ENCODE measurements around the gene GOLGA6A.
"Not testable (repeated sequence)": the region's sequence is repeated elsewhere in the genome, so short reads cannot be mapped to it uniquely, and the experiment has no call there.

GOLGA6A gene

GRCh38 chr15:74082450-74082849 is at the start of gene GOLGA6A:
GOLGA6A (minus strand) TSS chr15:74082550; CDS start chr15:74082509, 41 bp downstream.
- DNase-seq (ENCODE audit: low read depth): not testable (repeated sequence)

- no peak for DNase-seq (ENCODE audit: low read depth)
These were observed 49.5 kb upstream of the GOLGA6A start for GRCh38 chr15:74131628-74132413.

GRCh38 chr15:74130849-74131627 is 48.7 kb upstream of the GOLGA6A start:
- no peak for DNase-seq (ENCODE audit: low read depth)

GRCh38 chr15:74130155-74130848 is 48.0 kb upstream of the GOLGA6A start, which contains the start of gene ISLR2:
ISLR2 (plus strand) TSS chr15:74130586; CDS start chr15:74132755, 2,169 bp downstream.
- no peak for DNase-seq (ENCODE audit: low read depth)

GRCh38 chr15:74129586-74130154 is 47.3 kb upstream of the GOLGA6A start:
- no peak for DNase-seq (ENCODE audit: low read depth)

GRCh38 chr15:74128785-74129585 is 46.6 kb upstream of the GOLGA6A start:
- DNase-seq (ENCODE audit: low read depth): no peak

GRCh38 chr15:74127954-74128784 is 45.8 kb upstream of the GOLGA6A start:
- no peak for DNase-seq (ENCODE audit: low read depth)

GRCh38 chr15:74127255-74127953 is 45.1 kb upstream of the GOLGA6A start:
- peak; percentile 59 for DNase-seq (ENCODE audit: low read depth)

- DNase-seq (ENCODE audit: low read depth): no peak
These were observed 42.4 kb upstream of the GOLGA6A start for GRCh38 chr15:74124759-74125158.

GRCh38 chr15:74124196-74124595 is 41.8 kb upstream of the GOLGA6A start:
- no peak for DNase-seq (ENCODE audit: low read depth)

- DNase-seq (ENCODE audit: low read depth): no peak
These were observed 41.3 kb upstream of the GOLGA6A start for GRCh38 chr15:74123658-74124057.

GRCh38 chr15:74123131-74123429 is 40.7 kb upstream of the GOLGA6A start:
- DNase-seq (ENCODE audit: low read depth): no peak

- DNase-seq (ENCODE audit: low read depth): no peak
These were observed 40.2 kb upstream of the GOLGA6A start for GRCh38 chr15:74122403-74123130.

GRCh38 chr15:74121858-74122257 is 39.5 kb upstream of the GOLGA6A start:
- no peak for DNase-seq (ENCODE audit: low read depth)

- DNase-seq (ENCODE audit: low read depth): no peak
These were observed 38.7 kb upstream of the GOLGA6A start for GRCh38 chr15:74121039-74121438.

GRCh38 chr15:74120426-74120825 is 38.1 kb upstream of the GOLGA6A start:
- no peak for DNase-seq (ENCODE audit: low read depth)

- DNase-seq (ENCODE audit: low read depth): no peak
These were observed 27.4 kb upstream of the GOLGA6A start for GRCh38 chr15:74109713-74110112.

- DNase-seq (ENCODE audit: low read depth): not testable (repeated sequence)
These were observed 26.3 kb upstream of the GOLGA6A start for GRCh38 chr15:74108611-74109010.

- DNase-seq (ENCODE audit: low read depth): no peak
These were observed 25.8 kb upstream of the GOLGA6A start for GRCh38 chr15:74108111-74108510.
